Loucy (cell line): Measurements from ENCODE around the gene OR1E2.
"Not testable (repeated sequence)": the region's sequence is repeated elsewhere in the genome, so short reads cannot be mapped to it uniquely, and the experiment has no call there.

Experiments
- H2AFZ ChIP-seq: fragments of 200-600 bp; sonication (generic); 2 replicates; pipeline ENCODE4 v1.6.0; 2016; ENCODE audit warnings: antibody characterized with exemption, mild to moderate bottlenecking, low read length, moderate library complexity
- H3F3A ChIP-seq: fragments of 200-600 bp; 2 replicates; pipeline ENCODE4 v1.6.0; 2016; ENCODE audit warnings: antibody characterized with exemption, low read depth, mild to moderate bottlenecking
- H3K27me3 ChIP-seq: fragments of 200-600 bp; sonication (generic); 2 replicates; pipeline ENCODE4 v1.6.1; 2014; ENCODE audit warnings: low read length, mild to moderate bottlenecking; ENCODE audit not compliant: insufficient read depth, poor library complexity, severe bottlenecking
- H3K36me3 ChIP-seq: fragments of 200-600 bp; sonication (generic); 2 replicates; pipeline ENCODE4 v1.6.1; 2016; ENCODE audit warnings: low read length; ENCODE audit not compliant: insufficient read depth
- H3K4me1 ChIP-seq: fragments of 200-600 bp; sonication (generic); 2 replicates; pipeline ENCODE4 v1.5.1; 2014; ENCODE audit warnings: low read length, mild to moderate bottlenecking; ENCODE audit not compliant: insufficient read depth, poor library complexity, severe bottlenecking
- H3K4me2 ChIP-seq: fragments of 200-600 bp; sonication (generic); 2 replicates; pipeline ENCODE4 v1.6.0; 2014; ENCODE audit warnings: antibody characterized with exemption, low read length, low read depth, mild to moderate bottlenecking; ENCODE audit not compliant: poor library complexity, severe bottlenecking
- H3K4me3 ChIP-seq: fragments of 200-600 bp; sonication (generic); 2 replicates; pipeline ENCODE4 v1.5.1; 2014; ENCODE audit warnings: low read length, mild to moderate bottlenecking, mixed read lengths; ENCODE audit not compliant: poor library complexity, severe bottlenecking
- H3K79me2 ChIP-seq: fragments of 200-600 bp; sonication (generic); 2 replicates; pipeline ENCODE4 v1.6.1; 2014; ENCODE audit warnings: low read length; ENCODE audit not compliant: insufficient read depth
- H3K9ac ChIP-seq: fragments of 200-600 bp; sonication (generic); 2 replicates; pipeline ENCODE4 v1.6.0; 2014; ENCODE audit warnings: mild to moderate bottlenecking, low read depth, low read length, moderate library complexity; ENCODE audit not compliant: poor library complexity, severe bottlenecking
- H3K9me2 ChIP-seq: fragments of 200-600 bp; sonication (generic); replicated peaks from 2 replicates; pipeline ENCODE4 v1.6.1; 2016; ENCODE audit warnings: low read depth, low read length, mixed read lengths
- H3K9me3 ChIP-seq: fragments of 200-600 bp; sonication (generic); 2 replicates; pipeline ENCODE4 v1.6.1; 2014; ENCODE audit warnings: mild to moderate bottlenecking, antibody characterized with exemption, low read length, low read depth; ENCODE audit not compliant: insufficient read depth
- H4K20me1 ChIP-seq: fragments of 200-600 bp; sonication (generic); 2 replicates; pipeline ENCODE4 v1.6.0; 2014; ENCODE audit warnings: antibody characterized with exemption, low read length, mild to moderate bottlenecking; ENCODE audit not compliant: insufficient read depth, poor library complexity, severe bottlenecking
- CTCF ChIP-seq: fragments of 200-600 bp; sonication (generic); conservative IDR thresholded peaks from 2 replicates; pipeline ENCODE4 v1.5.1; 2014; ENCODE audit warnings: mild to moderate bottlenecking, antibody characterized with exemption, low read length
- EZH2phosphoT487 ChIP-seq: fragments of 200-600 bp; IDR thresholded peaks from 2 replicates; pipeline ENCODE4 v1.6.1; 2018; ENCODE audit warnings: antibody characterized with exemption, mild to moderate bottlenecking, moderate library complexity, borderline replicate concordance

OR1E2 gene

GRCh38 chr17:3411070-3411469 lies 22.6 kb downstream of the OR1E2 start, which contains the start of gene OR3A3:
Gene OR3A3, plus strand, starts transcription at chr17:3411370.
- H3K4me1 ChIP-seq, result no peaks in the 10 kb centered on the region

GRCh38 chr17:3403856-3404255 lies 29.8 kb downstream of the OR1E2 start:
- not testable (repeated sequence) for H3K4me2 ChIP-seq, H3K4me1 ChIP-seq, H3K9me3 ChIP-seq, H3F3A ChIP-seq, H3K4me3 ChIP-seq, H3K9ac ChIP-seq, H3K9me2 ChIP-seq, H2AFZ ChIP-seq, H3K27me3 ChIP-seq, H3K36me3 ChIP-seq, H4K20me1 ChIP-seq, H3K79me2 ChIP-seq

More at GRCh38 chr17:3411070-3411469, 22.6 kb downstream of the OR1E2 start, which contains the start of gene OR3A3:
- Histone ChIP-seq H2AFZ (no peak within 1 kb of the TSS), H3K9ac (no peak within 1 kb of the TSS), H3K36me3 (no peaks in the 10 kb centered on the region), H3K9me3 (no peaks in the 10 kb centered on the region; the same call in 1 of the 2 replicates), H4K20me1 (no peaks in the 10 kb centered on the region), H3K9me2 (no peaks in the 10 kb centered on the region), H3K79me2 (no peaks in the 10 kb centered on the region), H3K27me3 (no peaks in the 10 kb centered on the region), H3K4me3 (no peak within 1 kb of the TSS), H3F3A (no peaks in the 10 kb centered on the region), H3K4me2 (no peak within 1 kb of the TSS)
- TF ChIP-seq CTCF, result no peak
- TF ChIP-seq EZH2phosphoT487, result no peak

GRCh38 chr17:3401786-3402185 lies 31.9 kb downstream of the OR1E2 start:
- Histone ChIP-seq H3K4me2 (no peak overlapping the region), H2AFZ (no peak overlapping the region), H3K79me2 (no peaks in the 10 kb centered on the region), H4K20me1 (no peaks in the 10 kb centered on the region), H3K27me3 (no peaks in the 10 kb centered on the region), H3K36me3 (no peaks in the 10 kb centered on the region), H3K4me3 (no peak overlapping the region), H3F3A (no peaks in the 10 kb centered on the region), H3K9me2 (no peaks in the 10 kb centered on the region), H3K4me1 (no peaks in the 10 kb centered on the region), H3K9me3 (no peaks in the 10 kb centered on the region; the same call in 1 of the 2 replicates), H3K9ac (no peak overlapping the region)
- no peak for TF ChIP-seq CTCF
- no peak for TF ChIP-seq EZH2phosphoT487

- Histone ChIP-seq H3F3A (no peaks in the 10 kb centered on the region), H3K9me2 (no peaks in the 10 kb centered on the region), H3K9ac (no peak overlapping the region), H3K27me3 (no peaks in the 10 kb centered on the region), H2AFZ (no peak overlapping the region), H3K36me3 (no peaks in the 10 kb centered on the region), H3K9me3 (no peaks in the 10 kb centered on the region), H3K4me3 (no peak overlapping the region), H3K4me1 (no peaks in the 10 kb centered on the region), H3K4me2 (no peak overlapping the region), H4K20me1 (no peaks in the 10 kb centered on the region), H3K79me2 (no peaks in the 10 kb centered on the region)
- no peak for TF ChIP-seq CTCF
- no peak for TF ChIP-seq EZH2phosphoT487
Measured at GRCh38 chr17:3400055-3400454, 33.6 kb downstream of the OR1E2 start.
